Osteoblast (primary cell): ENCODE data around the gene NEIL3. TPM values are rescaled to one million over a fixed set of nuclear protein-coding genes. Genes with fewer than 3 reads are reported as not detected.

Source experiments
- DNase-seq: peaks from one replicate; pipeline ENCODE4 v3.0.0; 2011; ENCODE audit warnings: low spot score, mixed read lengths; ENCODE audit not compliant: insufficient read length; ENCODE audit errors: missing footprints
- H2AFZ ChIP-seq: 2 replicates; pipeline ENCODE4 v1.6.0; 2011; ENCODE audit warnings: mild to moderate bottlenecking, low read length
- H3K27ac ChIP-seq: 2 replicates; pipeline ENCODE4 v1.5.1; 2011; ENCODE audit warnings: mild to moderate bottlenecking, low read depth, low read length, moderate library complexity
- H3K27me3 ChIP-seq: 2 replicates; pipeline ENCODE4 v1.6.0; 2012; ENCODE audit warnings: mild to moderate bottlenecking, control low read depth, inconsistent platforms, low read length, moderate library complexity; ENCODE audit not compliant: insufficient read depth
- H3K36me3 ChIP-seq: 2 replicates; pipeline ENCODE4 v1.5.1; 2011; ENCODE audit warnings: mild to moderate bottlenecking, low read length, control low read depth, moderate library complexity; ENCODE audit not compliant: insufficient read depth
- H3K4me1 ChIP-seq: 2 replicates; pipeline ENCODE4 v1.5.1; 2011; ENCODE audit warnings: mild to moderate bottlenecking, low read length, control low read depth, moderate library complexity; ENCODE audit not compliant: insufficient read depth
- H3K4me2 ChIP-seq: 2 replicates; pipeline ENCODE4 v1.6.0; 2011; ENCODE audit warnings: mild to moderate bottlenecking, low read length; ENCODE audit not compliant: insufficient read depth
- H3K4me3 ChIP-seq: fragments of 200-600 bp; sonication (generic); 3 replicates; pipeline ENCODE4 v1.5.1; 2012; ENCODE audit warnings: mild to moderate bottlenecking, low read length, inconsistent platforms; ENCODE audit not compliant: insufficient read depth
- H3K79me2 ChIP-seq: 2 replicates; pipeline ENCODE4 v1.6.0; 2012; ENCODE audit warnings: mild to moderate bottlenecking, low read length, control low read depth, inconsistent platforms; ENCODE audit not compliant: insufficient read depth
- H3K9me3 ChIP-seq: 2 replicates; pipeline ENCODE4 v1.5.1; 2011; ENCODE audit warnings: low read depth, low read length, control low read depth
- H4K20me1 ChIP-seq: 2 replicates; pipeline ENCODE4 v1.6.0; 2012; ENCODE audit warnings: mild to moderate bottlenecking, low read length, control low read depth; ENCODE audit not compliant: insufficient read depth
- total RNA-seq: library from RNA; depleted of rRNA; stranded (reverse); fragments of >200 nt; gene quantifications from 2 replicates; pipeline ENCODE4 v1.2.3, GENCODE V29; 2012
- TF ChIP-seq, protein P1 (sequence below): IDR thresholded peaks from 2 replicates; pipeline ENCODE4 v1.5.1; 2011; ENCODE audit warnings: mild to moderate bottlenecking, low read depth, low read length, moderate library complexity; ENCODE audit errors: extremely low read depth

NEIL3 gene
- total RNA-seq, 1 donor: 5.4 TPM

DNA sequence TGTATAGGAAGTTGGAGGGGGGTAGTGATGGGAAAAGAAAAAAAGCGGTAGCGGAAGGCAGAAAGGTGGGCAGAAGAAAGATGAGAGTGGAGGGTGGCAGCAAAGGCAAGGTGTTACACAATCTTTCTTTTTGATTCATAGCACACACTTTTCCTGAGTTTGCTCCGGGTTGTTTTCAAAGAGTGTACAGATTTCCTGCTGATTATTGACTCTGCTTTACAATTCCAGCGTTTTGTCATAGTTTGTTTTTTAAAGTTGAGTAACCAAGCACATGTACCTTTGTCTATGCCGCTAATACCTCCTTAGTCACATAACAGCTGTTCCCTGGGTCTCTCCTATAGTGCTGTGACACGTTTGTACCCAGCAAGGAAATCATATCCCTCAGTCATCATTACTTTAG is 82.3 kb downstream of the NEIL3 start:
- TF ChIP-seq, protein P1, sequence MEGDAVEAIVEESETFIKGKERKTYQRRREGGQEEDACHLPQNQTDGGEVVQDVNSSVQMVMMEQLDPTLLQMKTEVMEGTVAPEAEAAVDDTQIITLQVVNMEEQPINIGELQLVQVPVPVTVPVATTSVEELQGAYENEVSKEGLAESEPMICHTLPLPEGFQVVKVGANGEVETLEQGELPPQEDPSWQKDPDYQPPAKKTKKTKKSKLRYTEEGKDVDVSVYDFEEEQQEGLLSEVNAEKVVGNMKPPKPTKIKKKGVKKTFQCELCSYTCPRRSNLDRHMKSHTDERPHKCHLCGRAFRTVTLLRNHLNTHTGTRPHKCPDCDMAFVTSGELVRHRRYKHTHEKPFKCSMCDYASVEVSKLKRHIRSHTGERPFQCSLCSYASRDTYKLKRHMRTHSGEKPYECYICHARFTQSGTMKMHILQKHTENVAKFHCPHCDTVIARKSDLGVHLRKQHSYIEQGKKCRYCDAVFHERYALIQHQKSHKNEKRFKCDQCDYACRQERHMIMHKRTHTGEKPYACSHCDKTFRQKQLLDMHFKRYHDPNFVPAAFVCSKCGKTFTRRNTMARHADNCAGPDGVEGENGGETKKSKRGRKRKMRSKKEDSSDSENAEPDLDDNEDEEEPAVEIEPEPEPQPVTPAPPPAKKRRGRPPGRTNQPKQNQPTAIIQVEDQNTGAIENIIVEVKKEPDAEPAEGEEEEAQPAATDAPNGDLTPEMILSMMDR: no peak
- H3K27me3 ChIP-seq: no peaks in the 10 kb centered on the region
- no peaks in the 10 kb centered on the region for H4K20me1 ChIP-seq
- no peak overlapping the region for H3K4me2 ChIP-seq
- H3K4me1 ChIP-seq: peaks cover 3% of the 10 kb centered on the region
- no peak overlapping the region for H3K27ac ChIP-seq
- H3K79me2 ChIP-seq: no peaks in the 10 kb centered on the region
- H3K4me3 ChIP-seq: no peak overlapping the region
- no peak for DNase-seq
- no peaks in the 10 kb centered on the region for H3K36me3 ChIP-seq
- no peaks in the 10 kb centered on the region for H3K9me3 ChIP-seq
- no peak overlapping the region for H2AFZ ChIP-seq

DNA sequence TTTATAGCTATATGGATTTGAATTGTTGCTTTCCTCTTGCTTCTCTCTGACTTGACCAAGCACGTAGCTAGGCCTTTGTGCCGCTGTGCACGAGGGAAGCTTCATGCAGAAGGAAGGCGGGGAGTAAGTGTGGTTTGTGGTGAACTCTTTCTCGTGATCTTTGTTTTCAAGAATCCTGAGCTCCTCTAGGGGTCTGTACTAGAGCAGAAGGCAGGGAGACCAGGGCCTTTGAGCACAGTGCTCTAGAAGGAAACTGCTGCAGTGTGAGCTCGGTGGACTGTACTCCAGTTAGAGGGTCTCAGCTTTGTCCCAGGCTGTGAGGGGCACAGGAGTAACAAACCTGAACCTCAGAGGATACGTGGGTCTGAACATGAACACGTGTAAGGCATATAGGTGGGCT is 83.6 kb downstream of the NEIL3 start:
- H2AFZ ChIP-seq: no peak overlapping the region
- H3K27me3 ChIP-seq: no peaks in the 10 kb centered on the region
- H3K27ac ChIP-seq: no peak overlapping the region
- H3K4me2 ChIP-seq: no peak overlapping the region
- H3K9me3 ChIP-seq: no peaks in the 10 kb centered on the region
- TF ChIP-seq, protein P1: no peak
- H3K79me2 ChIP-seq: no peaks in the 10 kb centered on the region
- no peak overlapping the region for H3K4me3 ChIP-seq
- H3K36me3 ChIP-seq: no peaks in the 10 kb centered on the region
- peaks cover 3% of the 10 kb centered on the region for H3K4me1 ChIP-seq
- no peaks in the 10 kb centered on the region for H4K20me1 ChIP-seq
- DNase-seq: no peak

DNA sequence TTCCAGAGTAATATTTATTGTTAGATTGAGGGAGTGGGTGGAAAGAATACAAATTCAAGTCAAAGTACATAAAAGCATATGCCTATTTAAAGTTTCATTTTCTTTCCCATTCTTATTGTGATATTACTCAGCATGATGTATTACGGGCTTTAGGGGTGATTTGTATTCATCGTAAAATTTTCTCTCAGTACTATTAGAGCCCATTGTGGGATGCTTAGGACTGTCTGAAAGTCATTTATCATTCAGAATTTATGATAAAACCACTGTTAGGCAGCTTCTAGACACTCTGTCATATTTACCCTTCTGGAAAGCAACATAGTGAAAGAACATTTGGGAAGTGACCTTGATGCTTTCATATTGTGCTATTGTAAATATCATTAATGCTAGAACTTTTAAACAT is 86.7 kb downstream of the NEIL3 start:
- no peaks in the 10 kb centered on the region for H3K27me3 ChIP-seq
- no peak overlapping the region for H3K4me2 ChIP-seq
- no peaks in the 10 kb centered on the region for H3K9me3 ChIP-seq
- H3K4me1 ChIP-seq: no peaks in the 10 kb centered on the region
- no peaks in the 10 kb centered on the region for H3K79me2 ChIP-seq
- no peak overlapping the region for H3K27ac ChIP-seq
- H4K20me1 ChIP-seq: no peaks in the 10 kb centered on the region
- no peak overlapping the region for H3K4me3 ChIP-seq
- H2AFZ ChIP-seq: no peak overlapping the region
- H3K36me3 ChIP-seq: no peaks in the 10 kb centered on the region
- TF ChIP-seq, protein P1: no peak
- no peak for DNase-seq

DNA sequence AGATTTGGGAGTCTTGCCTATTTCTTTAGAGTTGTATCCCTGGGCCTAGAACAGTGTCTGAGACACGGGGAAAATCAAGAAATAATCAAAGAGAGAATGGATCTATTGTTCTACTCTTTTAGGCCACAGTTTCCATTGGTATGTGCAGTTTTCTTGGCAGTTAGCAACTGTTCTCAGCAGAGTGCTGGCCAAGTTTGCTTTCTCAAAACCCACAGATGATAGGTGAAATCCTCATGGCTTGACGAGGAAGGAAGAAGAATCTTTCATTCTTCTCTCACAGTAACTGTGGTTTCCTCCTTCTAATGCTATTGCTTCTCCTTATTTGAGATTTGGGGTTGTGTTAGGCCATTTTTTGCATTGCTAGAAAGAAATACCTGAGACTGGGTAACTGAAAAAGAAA is 90.4 kb downstream of the NEIL3 start:
- Histone ChIP-seq H2AFZ (no peak overlapping the region), H3K27me3 (peaks cover 2% of the 10 kb centered on the region), H4K20me1 (no peaks in the 10 kb centered on the region), H3K36me3 (no peaks in the 10 kb centered on the region), H3K9me3 (no peaks in the 10 kb centered on the region), H3K4me2 (no peak overlapping the region), H3K4me3 (no peak overlapping the region), H3K79me2 (no peaks in the 10 kb centered on the region), H3K27ac (no peak overlapping the region), H3K4me1 (no peaks in the 10 kb centered on the region)
- no peak for DNase-seq
- TF ChIP-seq, protein P1: no peak
